Esophagus muscularis mucosa (tissue), 4 donors: Measurements from ENCODE around the gene ERN1. TPM values are rescaled to one million over a fixed set of nuclear protein-coding genes. Genes with fewer than 3 reads are reported as not detected.

ENCODE experiments used
- DNase-seq: peaks from one replicate; pipeline ENCODE4 v3.0.0-alpha.2; 2017; ENCODE audit errors: extremely low spot score
- H3K27ac ChIP-seq, 4 donors: fragments of 200-600 bp; sonication (generic); replicated peaks in 1 of 4; 1 replicate in 3 of 4; 2 replicates in 1 of 4; pipeline ENCODE4 v1.5.1; 2016 to 2019; ENCODE audit warnings: mild to moderate bottlenecking in 1 of 4
- H3K27me3 ChIP-seq, 4 donors: fragments of 200-600 bp; sonication (generic); one replicate each; pipeline versions ENCODE4 v1.5.1 to v1.6.0; 2016 to 2019
- H3K36me3 ChIP-seq, 4 donors: fragments of 200-600 bp; sonication (generic); one replicate each; pipeline ENCODE4 v1.5.1; 2016 to 2019
- H3K4me1 ChIP-seq, 4 donors: fragments of 200-600 bp; sonication (generic); one replicate each; pipeline ENCODE4 v1.5.1; 2016 to 2019
- H3K4me3 ChIP-seq, 4 donors: fragments of 200-600 bp; sonication (generic); 1 replicate in 2 of 4; 2 replicates in 2 of 4; pipeline ENCODE4 v1.5.1; 2016 to 2019; ENCODE audit warnings: mild to moderate bottlenecking in 4 of 4, moderate library complexity in 1 of 4
- H3K9me3 ChIP-seq, 4 donors: fragments of 200-600 bp; sonication (generic); 1 replicate in 3 of 4; 2 replicates in 1 of 4; pipeline ENCODE4 v1.5.1; 2016 to 2019
- EP300 ChIP-seq: sonication (generic); formaldehyde crosslinking; IDR thresholded peaks from one replicate; pipeline ENCODE4 v1.6.1; 2017; ENCODE audit warnings: antibody characterized with exemption
- POLR2A ChIP-seq: fragments of 450-650 bp; IDR thresholded peaks from one replicate; pipeline ENCODE4 v1.6.1; 2017; ENCODE audit warnings: antibody characterized with exemption, moderate library complexity, mild to moderate bottlenecking, low read depth
- POLR2AphosphoS5 ChIP-seq, 2 donors: sonication (generic); formaldehyde crosslinking; IDR thresholded peaks; one replicate each; pipeline ENCODE4 v1.6.1; 2017; ENCODE audit warnings: antibody characterized with exemption in 2 of 2
- WGBS: methylation state at CpG from one replicate; pipeline ENCODE4 v1.1.5; 2018; 5-methylcytosine and 5-hydroxymethylcytosine counted together
- intact Hi-C: fragments of 100-400 bp; cut with DNase I; formaldehyde crosslinking; loops from one replicate; pipeline ENCODE4 v1.15.1; 2023
- total RNA-seq, 4 donors: library from RNA; depleted of rRNA; stranded (reverse); fragments of >200 nt; gene quantifications; one replicate each; pipeline versions ENCODE4 v1.1.0 to v1.2.1, GENCODE V29; 2016
- TF ChIP-seq, protein P1 (sequence below), 3 experiments: fragments of 200-600 bp in 2 of 3; fragments of 450-650 bp in 1 of 3; sonication (generic) in 2 of 3; IDR thresholded peaks; one replicate each; pipeline ENCODE4 v1.5.1; 2017 to 2019; ENCODE audit warnings: antibody characterized with exemption in 3 of 3, mild to moderate bottlenecking in 2 of 3, moderate library complexity in 1 of 3

Gene ERN1
- total RNA-seq, 4 donors from 2014 or later: 6.2 to 11.2 (median 9.3) TPM

- WGBS: 88% methylated on average over 3 of the region's 3 CpGs
- Histone ChIP-seq H3K4me1 (peaks cover 0 to 22% (median 15%) of the 10 kb centered on the region in 4 donors), H3K27me3 (no peaks in the 10 kb centered on the region), H3K27ac (no peak overlapping the region), H3K36me3 (peaks cover 0 to 5% (median 0%) of the 10 kb centered on the region in 4 donors), H3K9me3 (no peaks in the 10 kb centered on the region), H3K4me3 (no peak overlapping the region)
- TF ChIP-seq POLR2AphosphoS5 (IDR thresholded peaks at IDR 0.05) (no peak), POLR2A (no peak), EP300 (no peak)
- TF ChIP-seq, protein P1, sequence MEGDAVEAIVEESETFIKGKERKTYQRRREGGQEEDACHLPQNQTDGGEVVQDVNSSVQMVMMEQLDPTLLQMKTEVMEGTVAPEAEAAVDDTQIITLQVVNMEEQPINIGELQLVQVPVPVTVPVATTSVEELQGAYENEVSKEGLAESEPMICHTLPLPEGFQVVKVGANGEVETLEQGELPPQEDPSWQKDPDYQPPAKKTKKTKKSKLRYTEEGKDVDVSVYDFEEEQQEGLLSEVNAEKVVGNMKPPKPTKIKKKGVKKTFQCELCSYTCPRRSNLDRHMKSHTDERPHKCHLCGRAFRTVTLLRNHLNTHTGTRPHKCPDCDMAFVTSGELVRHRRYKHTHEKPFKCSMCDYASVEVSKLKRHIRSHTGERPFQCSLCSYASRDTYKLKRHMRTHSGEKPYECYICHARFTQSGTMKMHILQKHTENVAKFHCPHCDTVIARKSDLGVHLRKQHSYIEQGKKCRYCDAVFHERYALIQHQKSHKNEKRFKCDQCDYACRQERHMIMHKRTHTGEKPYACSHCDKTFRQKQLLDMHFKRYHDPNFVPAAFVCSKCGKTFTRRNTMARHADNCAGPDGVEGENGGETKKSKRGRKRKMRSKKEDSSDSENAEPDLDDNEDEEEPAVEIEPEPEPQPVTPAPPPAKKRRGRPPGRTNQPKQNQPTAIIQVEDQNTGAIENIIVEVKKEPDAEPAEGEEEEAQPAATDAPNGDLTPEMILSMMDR (IDR thresholded peaks at IDR 0.05): no peak
- no peak for DNase-seq
- intact Hi-C loops: no loop called here
Observed at GRCh38 chr17:64106918-64107317, 23.0 kb downstream of the ERN1 start.

DNA sequence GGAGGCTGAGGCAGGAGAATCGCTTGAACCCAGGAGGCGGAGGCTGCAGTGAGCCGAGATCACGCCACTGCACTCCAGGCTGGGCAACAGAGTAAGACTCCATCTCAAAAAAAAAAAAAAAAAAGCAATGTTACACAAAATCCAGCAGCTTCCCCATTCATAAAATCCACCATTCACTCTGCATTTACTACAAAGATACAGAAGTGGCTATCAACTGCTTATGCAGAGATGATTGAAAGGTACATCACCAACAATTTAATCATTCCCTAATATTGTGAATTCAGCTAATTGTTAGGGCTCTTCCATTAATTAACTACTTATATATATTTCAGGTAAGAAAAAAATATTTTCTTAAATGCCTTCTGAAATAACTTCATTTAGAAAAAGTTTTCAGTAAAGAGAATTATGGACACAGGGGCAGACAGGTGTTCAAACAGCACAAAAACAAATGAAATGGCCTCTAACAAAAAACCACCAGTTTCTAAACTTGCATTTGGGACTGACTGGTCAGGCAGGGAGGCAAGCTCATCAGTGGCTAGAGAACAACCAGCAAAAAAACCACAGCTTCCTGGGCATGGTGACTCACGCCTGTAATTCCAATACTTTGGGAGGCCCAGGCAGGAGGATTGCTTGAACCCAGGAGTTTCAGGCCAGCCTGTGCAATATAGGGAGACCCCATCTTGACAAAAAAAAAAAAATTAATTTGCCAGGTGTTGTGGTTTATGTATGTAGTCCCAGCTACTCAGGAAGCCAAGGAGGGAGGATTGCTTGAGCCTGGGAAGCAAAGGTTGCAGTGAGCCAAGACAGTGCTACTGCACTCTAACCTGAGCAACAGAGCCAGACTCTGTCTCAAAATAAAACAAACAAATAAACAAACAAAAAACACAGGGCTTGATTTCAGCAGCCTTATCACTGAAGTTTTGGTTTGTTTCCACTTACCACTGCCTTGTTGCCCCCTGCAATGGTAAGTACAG lies 26.3 kb downstream of the ERN1 start:
- H3K36me3 ChIP-seq: peaks cover 0 to 5% (median 0%) of the 10 kb centered on the region in 4 donors
- intact Hi-C loops: no loop called here
- H3K4me3 ChIP-seq: no peak overlapping the region
- TF ChIP-seq POLR2AphosphoS5 (IDR thresholded peaks at IDR 0.05) (no peak), EP300 (no peak)
- peaks cover 0 to 22% (median 15%) of the 10 kb centered on the region in 4 donors for H3K4me1 ChIP-seq
- H3K9me3 ChIP-seq: no peaks in the 10 kb centered on the region
- DNase-seq: no peak
- WGBS: 83% methylated on average over 5 of the region's 5 CpGs
- no peaks in the 10 kb centered on the region for H3K27me3 ChIP-seq
- H3K27ac ChIP-seq: no peak overlapping the region

DNA sequence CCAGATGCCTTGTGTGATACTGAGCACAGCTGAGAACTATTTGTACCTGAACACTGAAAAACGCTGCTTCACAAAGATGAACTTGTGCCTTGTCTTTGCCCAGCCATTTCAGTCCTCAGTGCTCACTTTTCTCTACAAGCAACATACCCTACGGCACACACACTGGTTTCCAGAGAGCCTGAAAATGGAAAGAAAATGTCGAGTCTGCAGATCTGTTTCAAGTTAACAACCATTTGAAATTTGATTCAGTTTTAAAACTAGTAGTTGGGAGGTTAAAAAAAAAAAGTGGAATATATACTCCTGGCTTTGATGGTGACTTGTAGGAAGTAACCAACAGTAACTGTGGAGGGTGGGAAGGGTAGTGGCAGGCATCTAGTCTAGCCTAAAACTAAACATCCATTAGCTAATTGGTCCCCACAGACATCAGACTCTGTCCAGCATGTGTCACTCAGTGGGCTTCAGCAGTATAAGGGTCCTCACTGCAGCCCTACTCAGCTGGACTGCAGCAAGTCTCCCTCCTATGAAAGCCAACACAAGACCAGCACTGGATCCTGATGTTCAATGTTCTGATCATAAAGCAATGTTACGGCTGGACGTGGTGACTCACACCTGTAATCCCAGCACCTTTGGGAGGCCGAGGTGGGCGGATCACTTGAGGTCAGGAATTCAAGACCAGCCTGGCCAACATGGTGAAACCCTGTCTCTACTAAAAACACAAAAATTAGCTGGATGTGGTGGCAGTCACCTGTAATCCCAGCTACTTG lies 27.1 kb downstream of the ERN1 start:
- 88% methylated on average over 7 of the region's 7 CpGs for WGBS
- intact Hi-C loops: no loop called here
- H3K27ac ChIP-seq: no peak overlapping the region
- no peak for DNase-seq
- peaks cover 0 to 6% (median under 1%) of the 10 kb centered on the region in 4 donors for H3K36me3 ChIP-seq
- no peaks in the 10 kb centered on the region for H3K27me3 ChIP-seq
- no peak overlapping the region for H3K4me3 ChIP-seq
- H3K9me3 ChIP-seq: no peaks in the 10 kb centered on the region
- H3K4me1 ChIP-seq: peaks cover 0 to 22% (median 13%) of the 10 kb centered on the region in 4 donors
- TF ChIP-seq, protein P1 (IDR thresholded peaks at IDR 0.05): no peak
- TF ChIP-seq POLR2A: no peak
- no peak for TF ChIP-seq EP300

- TF ChIP-seq POLR2AphosphoS5 (IDR thresholded peaks at IDR 0.05) (no peak), EP300 (no peak), POLR2A (no peak)
- TF ChIP-seq, protein P1 (IDR thresholded peaks at IDR 0.05): no peak
- intact Hi-C loops: no loop called here
- Histone ChIP-seq H3K27me3 (no peaks in the 10 kb centered on the region), H3K9me3 (no peaks in the 10 kb centered on the region), H3K4me1 (peaks cover 0 to 20% (median 15%) of the 10 kb centered on the region in 4 donors), H3K4me3 (no peak overlapping the region), H3K36me3 (peaks cover 0 to 23% (median 8%) of the 10 kb centered on the region in 4 donors), H3K27ac (no peak overlapping the region)
- 94% methylated on average over 6 of the region's 6 CpGs for WGBS
- DNase-seq: no peak
Observed at GRCh38 chr17:64099543-64099942, 30.4 kb downstream of the ERN1 start.
